ENCODE results near the gene WIPF1.

DNA sequence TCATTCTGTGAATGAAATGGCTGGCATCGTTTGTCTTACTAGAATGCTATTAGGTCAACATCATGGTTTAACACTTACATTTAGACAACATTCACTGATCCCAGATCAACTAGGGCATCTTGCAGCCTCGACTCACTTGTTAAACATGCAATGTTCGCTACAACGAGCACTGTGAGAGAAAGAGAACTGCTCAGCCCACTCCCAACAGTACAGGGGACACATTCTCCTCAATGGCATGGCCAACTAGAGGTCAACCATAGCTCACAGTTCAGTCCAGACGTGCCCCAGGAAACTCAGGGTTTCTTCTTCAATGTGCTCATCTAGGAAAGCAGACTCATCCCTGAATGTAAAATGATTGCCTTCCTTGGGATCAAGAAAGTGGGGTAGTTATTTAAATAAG is 5.9 kb downstream of the WIPF1 start:
- TF ChIP-seq, protein P1, sequence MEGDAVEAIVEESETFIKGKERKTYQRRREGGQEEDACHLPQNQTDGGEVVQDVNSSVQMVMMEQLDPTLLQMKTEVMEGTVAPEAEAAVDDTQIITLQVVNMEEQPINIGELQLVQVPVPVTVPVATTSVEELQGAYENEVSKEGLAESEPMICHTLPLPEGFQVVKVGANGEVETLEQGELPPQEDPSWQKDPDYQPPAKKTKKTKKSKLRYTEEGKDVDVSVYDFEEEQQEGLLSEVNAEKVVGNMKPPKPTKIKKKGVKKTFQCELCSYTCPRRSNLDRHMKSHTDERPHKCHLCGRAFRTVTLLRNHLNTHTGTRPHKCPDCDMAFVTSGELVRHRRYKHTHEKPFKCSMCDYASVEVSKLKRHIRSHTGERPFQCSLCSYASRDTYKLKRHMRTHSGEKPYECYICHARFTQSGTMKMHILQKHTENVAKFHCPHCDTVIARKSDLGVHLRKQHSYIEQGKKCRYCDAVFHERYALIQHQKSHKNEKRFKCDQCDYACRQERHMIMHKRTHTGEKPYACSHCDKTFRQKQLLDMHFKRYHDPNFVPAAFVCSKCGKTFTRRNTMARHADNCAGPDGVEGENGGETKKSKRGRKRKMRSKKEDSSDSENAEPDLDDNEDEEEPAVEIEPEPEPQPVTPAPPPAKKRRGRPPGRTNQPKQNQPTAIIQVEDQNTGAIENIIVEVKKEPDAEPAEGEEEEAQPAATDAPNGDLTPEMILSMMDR (conservative IDR thresholded peaks at IDR 0.05), result no peak
- no peak for TF ChIP-seq ZFX (IDR thresholded peaks at IDR 0.05)

All from C4-2B (cell line).